Right lobe of liver (tissue), 6 donors: ENCODE measurements around the gene OLFML2B. TPM values are rescaled to one million over a fixed set of nuclear protein-coding genes. Genes with fewer than 3 reads are reported as not detected.

ENCODE experiments used
- ATAC-seq, 4 donors: fragments of 200-7000 bp; cut with Tn5 transposase; one replicate each; pipeline ENCODE4 v1.9.1; 2020; ENCODE audit warnings: mild to moderate bottlenecking in 4 of 4, moderate library complexity in 4 of 4
- DNase-seq, 3 donors: peaks; one replicate each; pipeline ENCODE4 v3.0.0-alpha.2; 2020
- H3K27ac ChIP-seq, 3 donors: fragments of 200-600 bp; one replicate each; pipeline ENCODE4 v1.8.0; 2022
- H3K27me3 ChIP-seq, 2 donors: fragments of 200-600 bp; one replicate each; pipeline ENCODE4 v1.8.0; 2022
- H3K36me3 ChIP-seq, 4 donors: fragments of 200-600 bp; sonication (generic) in 1 of 4; one replicate each; pipeline versions ENCODE4 v1.5.1 to v1.8.0; 2017 to 2022; ENCODE audit warnings: control low read depth in 1 of 4
- H3K4me1 ChIP-seq, 4 donors: fragments of 200-600 bp; sonication (generic) in 1 of 4; one replicate each; pipeline versions ENCODE4 v1.5.1 to v1.8.0; 2017 to 2022; ENCODE audit warnings: control low read depth in 1 of 4
- H3K4me3 ChIP-seq, 3 donors: fragments of 200-600 bp; one replicate each; pipeline ENCODE4 v1.8.0; 2022
- H3K9me3 ChIP-seq, 4 donors: fragments of 200-600 bp; sonication (generic) in 1 of 4; one replicate each; pipeline versions ENCODE4 v1.5.1 to v1.8.0; 2017 to 2022; ENCODE audit warnings: control low read depth in 1 of 4
- CTCF ChIP-seq, 4 donors: fragments of 200-600 bp in 3 of 4; fragments of 450-650 bp in 1 of 4; IDR thresholded peaks; one replicate each; pipeline versions ENCODE4 v1.5.1 to v1.8.0; 2016 to 2022; ENCODE audit warnings: antibody characterized with exemption in 4 of 4, mild to moderate bottlenecking in 2 of 4
- POLR2A ChIP-seq: fragments of 450-650 bp; IDR thresholded peaks from one replicate; pipeline ENCODE4 v1.6.1; 2017; ENCODE audit warnings: antibody characterized with exemption, mild to moderate bottlenecking
- WGBS: methylation state at CpG from one replicate; pipeline ENCODE4 v1.1.6; 2018; ENCODE audit warnings: low coverage, low lambda C conversion rate; ENCODE audit not compliant: insufficient coverage; ENCODE audit errors: missing lambda C conversion rate; 5-methylcytosine and 5-hydroxymethylcytosine counted together
- intact Hi-C, 2 donors: fragments of 100-400 bp; cut with DNase I; formaldehyde crosslinking; loops; one replicate each; pipeline versions ENCODE4 v1.11.2 to v1.14.1; 2022
- long read RNA-seq: library from polyadenylated mRNA; unstranded; transcript quantifications from one replicate; pipeline ENCODE4 v2.0.0, GENCODE V29; 2019
- total RNA-seq, 6 experiments: library from RNA; depleted of rRNA in 2 of 6; stranded (reverse); fragments of >200 nt in 2 of 6; fragmentation: NEBNext Ultra II Directional in 3 of 6; extraction: Animal tissue kit (Norgen Biotek cat#: 25700) in 3 of 6; gene quantifications; one replicate each; pipeline versions ENCODE4 v1.1.0 to v1.2.4, GENCODE V29; 2016 to 2023
- donor health status: DM: no; HTN: yes; CAD: no.
- donor health status: DM: no; HTN: no; CAD: no.
- donor health status: DM: no; HTN: no; CAD: no.
- donor health status: DM: no; HTN: yes; CAD: no.
- donor health status: DM: no; HTN: yes; CAD: no.

Gene OLFML2B
- 1 to 10 TPM in 3 of 6 experiments, under 1 TPM in 3; 0.37 to 2.1 (median 1.3) TPM for total RNA-seq
- long read RNA-seq, result 0 reads

- intact Hi-C loops, result no loop called here
- Histone ChIP-seq H3K4me3 (peak within 1 kb of the TSS; percentile 41 to 57 (median 53)), H3K4me1 (peaks cover 0 to 10% (median 0%) of the 10 kb centered on the region in 4 donors), H3K36me3 (no peaks in the 10 kb centered on the region), H3K27ac (no peak within 1 kb of the TSS), H3K27me3 (peaks cover 0 to 11% of the 10 kb centered on the region in 2 donors), H3K9me3 (no peaks in the 10 kb centered on the region)
- peak; percentile 88 to 94 (median 91) for ATAC-seq
- WGBS, result 2% methylated on average over 12 of the region's 85 CpGs
- DNase-seq, result peak; percentile 64 to 75 (median 70)
- TF ChIP-seq CTCF (IDR thresholded peaks at IDR 0.05) (peak; percentile 8 to 36 (median 26)), POLR2A (no peak)
Observed at GRCh38 chr1:162023547-162024501, at the start of gene OLFML2B. OLFML2B (minus strand) TSS chr1:162023869; CDS start chr1:162023430, 439 bp downstream.

GRCh38 chr1:162072740-162073139, 49.1 kb upstream of the OLFML2B start:
- TF ChIP-seq CTCF (IDR thresholded peaks at IDR 0.05), result no peak
- TF ChIP-seq POLR2A, result no peak
- peak; percentile 20 to 52 (median 38) for ATAC-seq
- intact Hi-C loops, result loop anchor here in 1 of 2 donors (10.0 kb wide), 1 partner anchor 52 kb away; no protein-coding TSS in a partner anchor
- WGBS, result 19% methylated on average over 3 of the region's 3 CpGs
- Histone ChIP-seq H3K9me3 (no peaks in the 10 kb centered on the region), H3K27me3 (no peaks in the 10 kb centered on the region), H3K27ac (peak overlapping the region in 1 of 3 donors; percentile 50), H3K4me3 (peak overlapping the region in 1 of 3 donors; percentile 73), H3K36me3 (no peaks in the 10 kb centered on the region), H3K4me1 (peaks cover 0 to 34% (median 0%) of the 10 kb centered on the region in 4 donors)
- peak in 1 of 3 donors; percentile 58 for DNase-seq

GRCh38 chr1:162070825-162071224, 47.2 kb upstream of the OLFML2B start:
- no peaks in the 10 kb centered on the region for H3K27me3 ChIP-seq
- H3K4me3 ChIP-seq, result peak overlapping the region; percentile 73 to 83 (median 74)
- H3K36me3 ChIP-seq, result no peaks in the 10 kb centered on the region
- H3K9me3 ChIP-seq, result no peaks in the 10 kb centered on the region
- peak overlapping the region in 2 of 3 donors; percentile 72 to 85 for H3K27ac ChIP-seq
- peaks cover 0 to 31% (median 0%) of the 10 kb centered on the region in 4 donors for H3K4me1 ChIP-seq
- intact Hi-C loops, result loop anchor here in 1 of 2 donors (10.0 kb wide), 1 partner anchor 54 kb away; no protein-coding TSS in a partner anchor
- WGBS, result 8% methylated on average over 6 of the region's 7 CpGs
- TF ChIP-seq CTCF (IDR thresholded peaks at IDR 0.05) (no peak), POLR2A (no peak)
- ATAC-seq (peak in 3 of 4 donors; percentile 12 to 38 (median 37)), DNase-seq (peak in 2 of 3 donors; percentile 40 to 52)

- no peaks in the 10 kb centered on the region for H3K36me3 ChIP-seq
- intact Hi-C loops, result loop anchor here in 1 of 2 donors (10.0 kb wide), 1 partner anchor 55 kb away; no protein-coding TSS in a partner anchor
- peak overlapping the region; percentile 69 to 85 (median 72) for H3K27ac ChIP-seq
- DNase-seq (peak in 2 of 3 donors; percentile 19 to 53), ATAC-seq (peak; percentile 1 to 29 (median 15))
- peaks cover 0 to 31% (median 0%) of the 10 kb centered on the region in 4 donors for H3K4me1 ChIP-seq
- 0% methylated on average over 7 of the region's 29 CpGs for WGBS
- H3K4me3 ChIP-seq, result peak overlapping the region; percentile 73 to 83 (median 74)
- H3K27me3 ChIP-seq, result no peaks in the 10 kb centered on the region
- TF ChIP-seq POLR2A (no peak), CTCF (IDR thresholded peaks at IDR 0.05) (no peak)
- no peaks in the 10 kb centered on the region for H3K9me3 ChIP-seq
Observed at GRCh38 chr1:162070094-162070748, 46.6 kb upstream of the OLFML2B start.
